Measurements from ENCODE around the gene RAB40B. TPM values are rescaled to one million over a fixed set of nuclear protein-coding genes. Genes with fewer than 3 reads are reported as not detected.

The RAB40B gene
- total and polyA plus RNA-seq, 2 donors (not counting 1 experiment from before 2014, with no cell fraction given) = 4.7 to 8.0 TPM

DNA sequence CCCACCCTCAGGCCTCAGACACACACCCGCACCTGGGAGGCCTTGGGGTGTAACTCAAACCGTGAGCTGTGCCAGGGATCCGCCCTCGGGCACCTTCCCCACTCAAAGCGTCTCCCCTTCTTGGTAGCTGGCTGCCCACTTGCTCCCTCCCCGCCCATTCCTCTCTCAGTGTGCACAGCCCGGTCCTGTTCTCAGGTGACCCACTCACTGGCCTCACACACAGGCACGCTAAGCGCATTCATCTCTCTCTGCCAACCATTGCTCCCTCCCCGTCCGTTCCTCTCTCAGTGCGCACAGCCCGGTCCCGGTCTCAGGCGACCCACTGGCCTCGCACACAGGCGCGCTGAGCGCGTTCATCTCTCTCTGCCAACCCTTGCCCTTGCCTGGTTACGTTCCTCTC, 71.1 kb downstream of the RAB40B start:
- POLR2A ChIA-PET = no interaction called here
- H2AFZ ChIP-seq (ENCODE audit: insufficient read depth, low read depth, low read length, poor library complexity, severe bottlenecking) = no peak overlapping the region
- 98% methylated on average over 21 of the region's 21 CpGs for WGBS (ENCODE audit: insufficient coverage)
- no peaks in the 10 kb centered on the region for H3K27me3 ChIP-seq (replicated peaks in 1 of 4; ENCODE audit: control extremely low read depth in 1 of 4, control insufficient read depth in 3 of 4, insufficient read depth in 4 of 4, low read length in 3 of 4)
- DNase-seq (no peak), ATAC-seq (ENCODE audit: low read depth) (no peak)
- Mint-ChIP-seq H3K4me1 (no peaks in the 10 kb centered on the region), H3K9me3 (ENCODE audit: insufficient read depth) (no peaks in the 10 kb centered on the region), H3K27ac (no peak overlapping the region), H3K27me3 (no peaks in the 10 kb centered on the region), H3K4me3 (no peak overlapping the region)
- intact Hi-C loops (cut with micrococcal nuclease) = no loop called here
- H3K27ac ChIP-seq (ENCODE audit: low read length in 2 of 2) = no peak overlapping the region
- peaks cover 37% of the 10 kb centered on the region for H4K20me1 ChIP-seq (ENCODE audit: control insufficient read depth, insufficient read depth, low read length, poor library complexity, severe bottlenecking)
- CTCF ChIA-PET = no interaction called here
- no peak overlapping the region for H3K9ac ChIP-seq (ENCODE audit: low read length)
- H3K36me3 ChIP-seq (replicated peaks in 1 of 2; ENCODE audit: control extremely low read depth in 1 of 2, control insufficient read depth in 1 of 2, extremely low read depth in 1 of 2, insufficient read depth in 2 of 2, low read length in 1 of 2) = peaks cover 0 to 67% of the 10 kb centered on the region in 2 experiments
- H3K9me3 ChIP-seq (ENCODE audit: control extremely low read depth in 1 of 3, control insufficient read depth in 2 of 3, insufficient read depth in 1 of 3, low read length in 2 of 3) = no peaks in the 10 kb centered on the region
- no peak overlapping the region for H3K4me2 ChIP-seq (replicated peaks; ENCODE audit: low read depth, low read length, poor library complexity, severe bottlenecking)
- H3K4me1 ChIP-seq (ENCODE audit: control insufficient read depth in 2 of 2, insufficient read depth in 2 of 2, low read length in 2 of 2) = no peaks in the 10 kb centered on the region
- peaks cover 28% of the 10 kb centered on the region for H3K79me2 ChIP-seq (ENCODE audit: control insufficient read depth, insufficient read depth, low read length)
- TF ChIP-seq, protein P1, sequence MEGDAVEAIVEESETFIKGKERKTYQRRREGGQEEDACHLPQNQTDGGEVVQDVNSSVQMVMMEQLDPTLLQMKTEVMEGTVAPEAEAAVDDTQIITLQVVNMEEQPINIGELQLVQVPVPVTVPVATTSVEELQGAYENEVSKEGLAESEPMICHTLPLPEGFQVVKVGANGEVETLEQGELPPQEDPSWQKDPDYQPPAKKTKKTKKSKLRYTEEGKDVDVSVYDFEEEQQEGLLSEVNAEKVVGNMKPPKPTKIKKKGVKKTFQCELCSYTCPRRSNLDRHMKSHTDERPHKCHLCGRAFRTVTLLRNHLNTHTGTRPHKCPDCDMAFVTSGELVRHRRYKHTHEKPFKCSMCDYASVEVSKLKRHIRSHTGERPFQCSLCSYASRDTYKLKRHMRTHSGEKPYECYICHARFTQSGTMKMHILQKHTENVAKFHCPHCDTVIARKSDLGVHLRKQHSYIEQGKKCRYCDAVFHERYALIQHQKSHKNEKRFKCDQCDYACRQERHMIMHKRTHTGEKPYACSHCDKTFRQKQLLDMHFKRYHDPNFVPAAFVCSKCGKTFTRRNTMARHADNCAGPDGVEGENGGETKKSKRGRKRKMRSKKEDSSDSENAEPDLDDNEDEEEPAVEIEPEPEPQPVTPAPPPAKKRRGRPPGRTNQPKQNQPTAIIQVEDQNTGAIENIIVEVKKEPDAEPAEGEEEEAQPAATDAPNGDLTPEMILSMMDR (IDR thresholded peaks at IDR 0.05) = no peak
- TF ChIP-seq EZH2 (IDR thresholded peaks at IDR 0.05; ENCODE audit: borderline replicate concordance, insufficient read depth, low read depth, low read length, poor library complexity, severe bottlenecking) = no peak
- no peak overlapping the region for H3K4me3 ChIP-seq (ENCODE audit: control extremely low read depth in 1 of 5, extremely low read depth in 1 of 5, insufficient read depth in 1 of 5, low read depth in 2 of 5, low read length in 4 of 5)

DNA sequence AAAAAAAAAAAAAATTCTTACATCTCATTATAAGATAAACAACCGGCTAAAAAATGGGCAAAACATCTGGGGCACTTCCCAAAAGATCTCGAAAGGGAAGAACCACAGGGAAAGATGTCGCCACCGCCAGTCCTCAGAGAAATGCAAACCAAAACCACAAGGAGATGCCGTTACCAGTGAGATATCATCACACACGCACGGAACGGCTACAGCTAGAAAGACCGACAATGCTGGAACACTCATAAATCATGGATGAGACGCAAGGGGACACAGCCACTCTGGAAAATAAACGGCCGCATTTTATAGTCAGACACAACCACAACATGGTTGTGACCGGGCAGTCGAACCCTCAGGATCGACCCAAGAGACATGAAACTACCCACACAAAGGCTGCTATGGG, 74.8 kb downstream of the RAB40B start:
- Histone ChIP-seq H3K79me2 (ENCODE audit: control insufficient read depth, insufficient read depth, low read length) (no peaks in the 10 kb centered on the region), H3K9ac (ENCODE audit: low read length) (no peak overlapping the region), H3K27me3 (replicated peaks in 1 of 4; ENCODE audit: control extremely low read depth in 1 of 4, control insufficient read depth in 3 of 4, insufficient read depth in 4 of 4, low read length in 3 of 4) (no peaks in the 10 kb centered on the region), H3K27ac (ENCODE audit: low read length in 2 of 2) (no peak overlapping the region), H3K4me3 (ENCODE audit: control extremely low read depth in 1 of 5, extremely low read depth in 1 of 5, insufficient read depth in 1 of 5, low read depth in 2 of 5, low read length in 4 of 5) (no peak overlapping the region), H3K4me2 (replicated peaks; ENCODE audit: low read depth, low read length, poor library complexity, severe bottlenecking) (no peak overlapping the region), H3K9me3 (ENCODE audit: control extremely low read depth in 1 of 3, control insufficient read depth in 2 of 3, insufficient read depth in 1 of 3, low read length in 2 of 3) (no peaks in the 10 kb centered on the region), H4K20me1 (ENCODE audit: control insufficient read depth, insufficient read depth, low read length, poor library complexity, severe bottlenecking) (peaks cover 2% of the 10 kb centered on the region), H3K36me3 (replicated peaks in 1 of 2; ENCODE audit: control extremely low read depth in 1 of 2, control insufficient read depth in 1 of 2, extremely low read depth in 1 of 2, insufficient read depth in 2 of 2, low read length in 1 of 2) (peaks cover 0 to 79% of the 10 kb centered on the region in 2 experiments), H3K4me1 (ENCODE audit: control insufficient read depth in 2 of 2, insufficient read depth in 2 of 2, low read length in 2 of 2) (no peaks in the 10 kb centered on the region), H2AFZ (ENCODE audit: insufficient read depth, low read depth, low read length, poor library complexity, severe bottlenecking) (no peak overlapping the region)
- Mint-ChIP-seq H3K27ac (no peak overlapping the region), H3K4me1 (no peaks in the 10 kb centered on the region), H3K27me3 (no peaks in the 10 kb centered on the region), H3K9me3 (ENCODE audit: insufficient read depth) (no peaks in the 10 kb centered on the region), H3K4me3 (no peak overlapping the region)
- intact Hi-C loops (cut with micrococcal nuclease) = no loop called here
- TF ChIP-seq EZH2 (IDR thresholded peaks at IDR 0.05; ENCODE audit: borderline replicate concordance, insufficient read depth, low read depth, low read length, poor library complexity, severe bottlenecking) = no peak
- TF ChIP-seq, protein P1 (IDR thresholded peaks at IDR 0.05) = no peak
- WGBS (ENCODE audit: insufficient coverage) = 90% methylated on average over 15 of the region's 15 CpGs
- no peak for ATAC-seq (ENCODE audit: low read depth)
- no peak for DNase-seq
- ChIA-PET CTCF (no interaction called here), POLR2A (no interaction called here)

All from B cell (primary cell).